Kidney capillary endothelial cell (primary cell): Measurements from ENCODE around the gene GLG1.
A peak's percentile ranks its signal among the peaks of the same experiment; 100 is the strongest.
"Not testable (repeated sequence)": the region's sequence is repeated elsewhere in the genome, so short reads cannot be mapped to it uniquely, and the experiment has no call there.

ENCODE experiments used
- DNase-seq: peaks from one replicate; pipeline ENCODE4 v3.0.0-alpha.2; 2018; ENCODE audit warnings: low spot score

Gene GLG1

DNA sequence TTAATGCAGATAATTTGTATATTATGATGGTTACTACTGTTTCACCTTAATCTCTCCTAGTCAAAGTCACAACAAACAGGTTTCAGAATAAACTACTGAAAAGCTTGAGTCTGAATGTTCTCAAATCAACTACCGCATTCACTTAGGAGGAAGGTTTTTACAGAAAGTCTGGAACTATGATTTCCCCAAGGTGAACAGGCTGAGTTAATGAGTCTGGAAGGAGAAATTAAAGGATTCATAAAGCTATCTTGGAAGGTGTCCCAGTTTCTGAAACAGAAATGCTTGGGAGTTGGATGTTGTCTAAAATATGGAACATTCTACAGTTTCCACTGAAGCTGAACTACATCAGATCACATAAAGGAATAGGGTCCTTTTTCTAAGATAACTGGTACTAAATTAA, 69.2 kb downstream of the GLG1 start:
- not testable (repeated sequence) for DNase-seq

DNA sequence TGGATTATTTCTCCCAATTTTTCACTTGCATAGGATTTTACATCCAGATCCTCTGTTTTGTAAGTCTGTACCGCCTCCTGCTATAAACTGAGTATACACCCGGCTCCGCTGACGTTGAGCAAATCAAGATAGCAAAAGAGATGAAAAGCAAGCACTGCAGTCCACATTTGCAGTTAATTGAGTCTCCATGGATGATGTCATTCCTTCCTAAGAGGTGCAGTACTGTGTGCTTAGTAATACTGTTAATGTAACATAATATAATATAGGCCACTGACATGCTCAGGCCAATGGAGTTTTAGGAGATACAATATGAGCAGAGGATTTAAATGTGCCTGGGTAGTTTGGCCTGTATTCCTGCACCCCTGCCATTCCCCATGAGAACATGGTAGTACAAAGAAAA, 72.3 kb downstream of the GLG1 start:
- not testable (repeated sequence) for DNase-seq

- no peak for DNase-seq
Observed at GRCh38 chr16:74524926-74525325, 82.0 kb downstream of the GLG1 start.

DNA sequence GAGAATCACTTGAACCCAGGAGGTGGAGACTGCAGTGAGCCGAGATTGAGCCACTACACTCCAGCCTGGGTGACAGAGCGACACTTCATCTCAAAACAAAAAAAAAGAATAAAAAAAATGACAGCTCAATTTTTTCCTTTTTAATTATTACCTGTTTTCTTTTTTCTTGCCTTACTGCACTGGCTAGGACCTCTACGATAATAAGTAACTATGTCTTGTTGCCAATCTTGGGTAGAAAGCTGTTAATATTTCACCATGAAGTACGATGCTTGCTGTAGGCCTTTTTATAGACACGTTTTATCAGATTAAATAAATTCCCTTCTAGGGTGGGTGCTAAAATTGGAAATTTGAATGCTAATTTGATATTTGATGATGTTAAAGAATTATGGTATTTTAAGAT, 82.8 kb downstream of the GLG1 start:
- DNase-seq = no peak

DNA sequence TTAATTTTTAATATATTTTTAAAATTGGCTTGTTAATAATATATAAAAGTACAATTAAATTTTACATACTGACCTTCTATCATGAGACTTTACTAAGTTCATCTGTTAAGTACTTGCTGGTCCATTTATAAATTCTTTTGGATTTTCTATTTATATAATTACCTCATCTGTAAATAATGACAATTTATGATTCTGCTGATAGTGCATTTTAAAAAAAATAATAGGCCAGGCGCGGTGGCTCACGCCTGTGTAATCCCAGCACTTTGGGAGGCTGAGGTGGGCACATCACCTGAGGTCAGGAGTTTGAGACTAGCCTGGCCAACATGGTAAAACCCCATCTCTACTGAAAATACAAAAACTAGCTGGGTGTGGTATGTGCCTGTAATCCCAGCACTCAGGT, 83.2 kb downstream of the GLG1 start:
- DNase-seq = not testable (repeated sequence)

DNA sequence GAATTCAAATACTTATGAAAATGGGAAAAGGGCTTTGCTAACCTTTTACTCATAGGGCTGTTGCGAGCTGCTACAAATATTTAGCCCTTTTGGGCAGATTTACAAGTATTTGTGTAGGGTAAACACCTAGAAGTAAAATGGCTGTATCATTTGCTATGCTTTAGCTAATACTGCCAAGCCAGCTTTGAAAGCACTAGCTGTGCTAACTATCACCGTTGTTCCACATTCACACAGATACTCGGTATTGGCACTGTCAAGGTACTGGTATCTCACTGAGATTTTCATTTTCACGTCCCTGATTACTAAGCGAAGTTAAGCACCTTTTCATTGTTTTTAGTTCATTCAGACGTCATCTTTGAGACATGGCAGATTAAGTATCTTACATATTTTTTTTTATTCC, 84.8 kb downstream of the GLG1 start:
- DNase-seq = no peak

DNA sequence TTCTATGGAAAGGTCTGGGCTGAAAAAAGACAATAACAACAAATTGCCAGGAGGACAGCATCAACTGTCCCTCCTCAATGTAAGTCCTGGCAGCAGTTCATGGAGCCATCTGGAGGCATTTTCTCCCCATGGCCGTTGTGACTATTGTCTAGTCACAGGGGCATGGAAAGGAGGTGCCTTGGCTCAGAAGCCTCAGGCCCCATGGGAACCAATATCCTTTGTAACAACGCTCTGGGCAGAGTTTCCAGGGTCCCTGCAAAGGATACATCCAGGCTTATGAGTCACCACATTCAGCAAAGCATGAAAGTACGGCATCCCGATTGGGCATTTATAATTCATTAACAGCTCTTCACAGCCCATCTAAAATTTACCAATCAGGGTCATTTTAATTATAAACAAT, 85.2 kb downstream of the GLG1 start:
- peak; percentile 11 for DNase-seq

- DNase-seq = not testable (repeated sequence)
Observed at GRCh38 chr16:74518934-74519333, 88.0 kb downstream of the GLG1 start.

DNA sequence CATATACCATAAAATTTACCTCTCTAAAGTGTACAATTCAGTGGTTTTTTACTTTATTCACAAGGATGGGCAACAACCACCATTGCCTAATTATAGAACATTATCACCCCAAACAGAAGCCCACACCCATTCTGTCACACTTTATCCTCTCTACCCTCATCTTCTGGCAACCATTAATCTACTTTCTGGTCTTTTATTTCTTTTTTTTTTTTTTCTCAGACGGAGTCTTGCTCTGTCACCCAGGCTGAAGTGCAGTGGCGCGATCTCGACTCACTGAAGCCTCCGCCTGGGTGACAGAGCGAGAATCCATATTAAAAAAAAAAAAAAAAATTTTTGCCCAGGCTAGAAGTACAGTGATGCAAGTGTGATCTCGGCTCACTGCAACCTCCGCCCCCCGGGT, 95.0 kb downstream of the GLG1 start:
- no peak for DNase-seq

DNA sequence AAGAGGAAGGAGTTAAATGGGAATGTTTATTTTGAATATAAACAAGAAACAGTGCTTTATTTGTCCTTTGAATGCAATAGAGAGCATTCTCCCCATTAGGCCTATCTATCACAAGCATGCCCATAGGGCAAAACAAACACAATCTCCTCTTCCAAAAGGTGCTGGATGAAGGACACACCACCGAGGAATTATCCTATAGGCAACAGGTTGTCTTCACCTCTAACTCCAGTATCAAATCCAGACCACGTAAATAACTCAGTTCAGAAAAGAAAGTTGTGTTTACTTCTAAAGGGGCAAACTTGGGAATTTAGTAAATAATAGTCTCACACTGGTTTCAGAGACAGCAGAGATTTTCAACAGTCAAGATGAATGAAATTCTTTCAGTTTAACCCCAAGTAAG, 101.9 kb downstream of the GLG1 start:
- no peak for DNase-seq

DNA sequence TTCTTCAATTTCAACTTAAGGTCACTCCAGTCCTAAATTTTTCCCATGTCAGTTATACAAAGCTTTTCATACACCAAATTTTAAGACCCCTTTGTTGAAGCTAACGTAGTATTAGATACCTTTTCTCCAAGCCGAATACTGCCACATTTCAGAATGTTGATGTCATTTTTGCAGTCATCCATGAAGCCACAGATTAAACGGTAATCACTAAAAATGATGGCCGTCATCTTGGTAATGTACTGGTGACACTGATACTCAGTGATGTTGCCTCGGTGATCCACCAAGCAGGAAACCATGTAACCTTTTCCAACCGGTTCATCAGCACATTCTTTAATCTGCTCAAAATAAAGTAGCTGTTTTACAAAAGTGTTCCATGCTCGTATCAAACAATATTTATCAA, 103.5 kb downstream of the GLG1 start:
- DNase-seq = no peak

GRCh38 chr16:74501484-74502478, 105.1 kb downstream of the GLG1 start:
- no peak for DNase-seq

DNA sequence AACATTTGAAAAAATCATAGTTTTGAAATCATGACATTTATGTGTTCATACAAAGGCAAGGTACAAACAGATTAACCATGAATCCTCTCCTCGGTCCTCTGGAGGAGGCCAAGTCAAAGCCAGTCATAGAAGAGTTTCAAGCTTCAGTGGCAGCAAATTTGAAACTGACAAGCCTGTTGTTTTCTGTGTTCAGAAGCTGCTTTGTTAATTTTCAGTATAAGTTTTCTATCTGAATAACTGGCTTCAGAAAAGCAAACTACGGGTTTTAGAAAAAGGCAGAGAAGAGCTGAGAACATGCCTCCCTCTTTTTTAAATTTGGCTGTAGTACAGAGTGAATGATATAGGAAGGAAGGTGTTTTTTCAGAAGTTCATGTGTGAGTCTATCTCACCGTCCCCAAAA, 106.0 kb downstream of the GLG1 start:
- no peak for DNase-seq

GRCh38 chr16:74499114-74499513, 107.8 kb downstream of the GLG1 start:
- no peak for DNase-seq

DNA sequence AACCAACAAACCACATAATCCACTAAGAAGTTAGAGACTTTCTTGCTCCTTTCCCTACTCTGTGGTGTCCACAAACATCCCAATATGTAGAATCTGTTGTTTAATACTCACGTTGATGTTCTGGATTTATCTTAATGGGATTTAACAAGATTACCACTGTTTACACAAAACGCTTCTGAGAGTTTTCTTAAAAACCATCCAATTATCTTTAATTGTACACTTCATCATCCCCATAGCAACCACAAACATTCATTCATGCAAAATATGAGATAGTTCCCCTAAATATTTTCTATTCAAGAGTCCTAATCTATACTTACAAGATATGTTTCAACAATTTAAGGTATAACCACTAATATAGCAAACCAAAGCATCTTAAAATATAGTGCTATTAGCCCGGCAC, 109.2 kb downstream of the GLG1 start:
- no peak for DNase-seq

DNA sequence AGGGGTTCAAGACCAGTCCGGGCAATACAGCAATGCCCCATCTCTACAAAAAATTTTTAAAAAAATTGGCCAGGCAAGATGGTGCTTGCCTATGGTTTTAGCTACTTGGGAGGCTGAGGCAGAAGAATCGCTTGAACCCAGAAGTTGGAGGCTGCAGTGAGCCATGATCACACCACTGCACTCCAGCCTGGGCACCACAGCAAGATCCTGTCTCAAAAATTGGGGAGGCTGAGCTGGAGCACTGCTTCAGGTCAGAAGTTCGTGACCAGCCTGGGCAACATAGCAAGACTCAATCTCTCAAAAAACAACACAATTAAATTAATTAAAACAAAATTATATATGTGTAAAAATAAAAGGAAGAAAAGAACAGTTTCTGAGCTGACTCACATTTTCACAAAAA, 110.9 kb downstream of the GLG1 start:
- no peak for DNase-seq

GRCh38 chr16:74492976-74493375, 113.9 kb downstream of the GLG1 start:
- DNase-seq = no peak

GRCh38 chr16:74487634-74488495, 119.0 kb downstream of the GLG1 start:
- no peak for DNase-seq

- DNase-seq = no peak
Observed at GRCh38 chr16:74485916-74486315, 121.0 kb downstream of the GLG1 start.

- no peak for DNase-seq
Observed at GRCh38 chr16:74480150-74481029, 126.5 kb downstream of the GLG1 start.

GRCh38 chr16:74477226-74477625, 129.7 kb downstream of the GLG1 start:
- no peak for DNase-seq

- no peak for DNase-seq
Observed at GRCh38 chr16:74474416-74474815, 132.5 kb downstream of the GLG1 start.
